Measurements from ENCODE around the gene MYO16.

The MYO16 gene

GRCh38 chr13:109159650-109160309, 530.4 kb downstream of the MYO16 start:
- no peak for DNase-seq

GRCh38 chr13:109160357-109160756, 530.9 kb downstream of the MYO16 start:
- no peak for DNase-seq

GRCh38 chr13:109160887-109161669, 531.7 kb downstream of the MYO16 start:
- no peak for DNase-seq

GRCh38 chr13:109162248-109163036, 533.0 kb downstream of the MYO16 start:
- DNase-seq = no peak

- DNase-seq = no peak
Observed at GRCh38 chr13:109163037-109163379, 533.6 kb downstream of the MYO16 start.

- no peak for DNase-seq
Observed at GRCh38 chr13:109165417-109165904, 536.0 kb downstream of the MYO16 start.

- no peak for DNase-seq
Observed at GRCh38 chr13:109166804-109167203, 537.4 kb downstream of the MYO16 start.

- no peak for DNase-seq
Observed at GRCh38 chr13:109172136-109172535, 542.7 kb downstream of the MYO16 start.

- DNase-seq = no peak
Observed at GRCh38 chr13:109175666-109176065, 546.3 kb downstream of the MYO16 start.

GRCh38 chr13:109180905-109181425, 551.6 kb downstream of the MYO16 start:
- DNase-seq = no peak

GRCh38 chr13:109182777-109183465, 553.5 kb downstream of the MYO16 start:
- no peak for DNase-seq

- no peak for DNase-seq
Observed at GRCh38 chr13:109191413-109191812, 562.0 kb downstream of the MYO16 start.

- no peak for DNase-seq
Observed at GRCh38 chr13:109192306-109192705, 562.9 kb downstream of the MYO16 start.

GRCh38 chr13:109196948-109197347, 567.5 kb downstream of the MYO16 start:
- DNase-seq = no peak

- no peak for DNase-seq
Observed at GRCh38 chr13:109198585-109198984, 569.2 kb downstream of the MYO16 start.

- no peak for DNase-seq
Observed at GRCh38 chr13:109199280-109199679, 569.9 kb downstream of the MYO16 start.

- DNase-seq = no peak
Observed at GRCh38 chr13:109200556-109200955, 571.1 kb downstream of the MYO16 start.

GRCh38 chr13:109203587-109203986, 574.2 kb downstream of the MYO16 start:
- DNase-seq = no peak

GRCh38 chr13:109204252-109204651, 574.8 kb downstream of the MYO16 start:
- DNase-seq = no peak

- DNase-seq = no peak
Observed at GRCh38 chr13:109204657-109205056, 575.2 kb downstream of the MYO16 start.

GRCh38 chr13:109205315-109205714, 575.9 kb downstream of the MYO16 start:
- no peak for DNase-seq

GRCh38 chr13:109206616-109207015, 577.2 kb downstream of the MYO16 start:
- no peak for DNase-seq

GRCh38 chr13:109207622-109208021, 578.2 kb downstream of the MYO16 start:
- no peak for DNase-seq
